Activated CD4-positive, alpha-beta memory T cell treated with anti-CD3 and anti-CD28 coated beads, Interleukin-2, amount 10 ng/mL, durations not matched to agents 7 days and 5 days (primary cell): Measurements from ENCODE around the gene HS6ST3. TPM values are rescaled to one million over a fixed set of nuclear protein-coding genes. Genes with fewer than 3 reads are reported as not detected.

Source experiments
- CTCF ChIA-PET: fragments of 350-600 bp; sonication (Branson Sonifier 250); formaldehyde crosslinking; loops from one replicate; lab custom pipeline; 2021; ENCODE audit warnings: antibody characterized with exemption, inconsistent platforms; lab: Charles Lee
- POLR2A ChIA-PET: fragments of 350-600 bp; sonication (Branson Sonifier 250); formaldehyde crosslinking; loops from one replicate; lab custom pipeline; 2021; ENCODE audit warnings: antibody characterized with exemption; lab: Charles Lee
- DNase-seq: peaks from one replicate; pipeline ENCODE4 v3.0.0-alpha.2; 2020
- H3K27ac Mint-ChIP-seq: one replicate; pipeline ENCODE4 v1.8.0; 2021; ENCODE audit warnings: mild to moderate bottlenecking, mixed read lengths
- H3K27me3 Mint-ChIP-seq: one replicate; pipeline ENCODE4 v1.8.0; 2021; ENCODE audit warnings: mixed read lengths
- H3K36me3 Mint-ChIP-seq: one replicate; pipeline ENCODE4 v1.8.0; 2021; ENCODE audit warnings: low read depth, mixed read lengths
- H3K4me1 Mint-ChIP-seq: one replicate; pipeline ENCODE4 v1.8.0; 2021; ENCODE audit warnings: mixed read lengths
- H3K4me3 Mint-ChIP-seq: one replicate; pipeline ENCODE4 v1.8.0; 2021; ENCODE audit warnings: mild to moderate bottlenecking, mixed read lengths
- H3K9me3 Mint-ChIP-seq: one replicate; pipeline ENCODE4 v1.8.0; 2021; ENCODE audit warnings: mixed read lengths
- total RNA-seq, 2 experiments: library from RNA; stranded (reverse); gene quantifications; one replicate each; pipeline ENCODE4 v1.2.3, GENCODE V29; 2021

Gene HS6ST3
- total RNA-seq, 2 experiments from 2014 or later = not detected

DNA sequence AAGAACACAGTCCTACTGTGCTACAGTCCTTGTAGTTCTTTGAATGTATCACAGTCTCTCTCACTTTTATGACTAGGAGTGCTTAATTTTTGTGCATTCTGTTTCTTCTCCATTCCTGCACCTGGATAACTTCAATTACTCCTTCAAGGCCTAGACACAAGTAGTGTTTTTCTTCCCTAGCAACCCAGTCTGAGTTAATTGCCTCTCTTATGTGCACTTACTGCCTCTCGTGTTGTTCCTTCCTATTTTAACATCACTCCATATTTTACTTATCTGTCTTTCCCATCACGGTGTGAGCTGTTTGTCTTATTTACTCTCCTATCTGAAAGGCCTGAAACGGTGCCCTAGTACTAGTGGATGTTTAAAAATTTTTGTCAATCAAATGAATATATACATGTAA, 101.5 kb downstream of the HS6ST3 start:
- no peaks in the 10 kb centered on the region for H3K27me3 Mint-ChIP-seq
- H3K4me1 Mint-ChIP-seq = no peaks in the 10 kb centered on the region
- no peak overlapping the region for H3K27ac Mint-ChIP-seq
- ChIA-PET POLR2A (no interaction called here), CTCF (no interaction called here)
- no peaks in the 10 kb centered on the region for H3K36me3 Mint-ChIP-seq
- DNase-seq = no peak
- H3K4me3 Mint-ChIP-seq = no peak overlapping the region
- H3K9me3 Mint-ChIP-seq = no peaks in the 10 kb centered on the region

DNA sequence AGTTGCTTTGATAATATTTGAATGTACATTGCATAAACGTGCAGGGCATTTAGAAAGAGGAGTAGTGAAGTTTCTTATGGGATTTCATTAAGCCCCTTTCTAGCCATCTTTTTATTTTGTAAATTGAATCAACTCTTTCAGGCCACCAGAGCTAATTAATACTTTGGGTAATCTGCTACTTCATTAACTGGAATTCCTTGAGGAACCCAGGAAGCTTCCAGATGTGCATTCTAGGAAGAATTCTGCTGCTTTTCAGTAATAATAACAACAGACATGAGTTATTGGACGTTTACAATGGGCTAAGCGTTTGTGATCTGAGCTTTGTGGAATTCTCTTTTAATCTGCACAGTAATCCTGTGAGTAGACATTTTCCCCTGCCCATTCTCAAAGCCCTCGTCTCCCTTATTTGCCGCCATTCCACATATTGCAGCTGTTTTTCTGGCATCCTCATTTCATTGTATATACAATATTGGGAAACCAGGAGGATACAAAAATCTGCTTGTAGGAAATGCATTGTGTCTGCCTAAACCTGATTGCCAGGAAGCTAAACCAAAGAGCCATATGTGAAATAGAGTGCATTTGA, 103.9 kb downstream of the HS6ST3 start:
- ChIA-PET CTCF (no interaction called here), POLR2A (no interaction called here)
- H3K36me3 Mint-ChIP-seq = no peaks in the 10 kb centered on the region
- H3K27ac Mint-ChIP-seq = no peak overlapping the region
- H3K27me3 Mint-ChIP-seq = no peaks in the 10 kb centered on the region
- H3K4me1 Mint-ChIP-seq = no peaks in the 10 kb centered on the region
- no peaks in the 10 kb centered on the region for H3K9me3 Mint-ChIP-seq
- DNase-seq = no peak
- H3K4me3 Mint-ChIP-seq = no peak overlapping the region

DNA sequence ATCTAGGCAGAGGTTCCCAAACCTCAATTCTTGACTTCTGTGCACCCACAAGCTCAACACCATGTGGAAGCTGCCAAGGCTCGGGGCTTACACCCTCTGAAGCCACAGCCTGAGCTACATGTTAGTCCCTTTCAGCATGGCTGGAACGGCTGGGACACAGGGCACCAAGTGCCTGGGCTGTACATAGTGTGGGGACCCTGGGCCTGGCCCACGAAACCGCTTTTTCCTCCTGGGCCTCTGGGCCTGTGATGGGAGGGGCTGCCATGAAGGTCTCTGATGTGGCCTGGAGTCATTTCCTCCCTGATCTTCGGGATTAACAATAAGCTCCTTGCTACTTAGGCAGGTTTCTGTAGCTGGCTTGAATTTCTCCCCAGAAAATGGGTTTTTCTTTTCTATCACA, 108.1 kb downstream of the HS6ST3 start:
- Mint-ChIP-seq H3K4me3 (no peak overlapping the region), H3K4me1 (no peaks in the 10 kb centered on the region), H3K36me3 (no peaks in the 10 kb centered on the region), H3K9me3 (no peaks in the 10 kb centered on the region), H3K27ac (no peak overlapping the region), H3K27me3 (no peaks in the 10 kb centered on the region)
- POLR2A ChIA-PET = no interaction called here
- no peak for DNase-seq
- CTCF ChIA-PET = no interaction called here

DNA sequence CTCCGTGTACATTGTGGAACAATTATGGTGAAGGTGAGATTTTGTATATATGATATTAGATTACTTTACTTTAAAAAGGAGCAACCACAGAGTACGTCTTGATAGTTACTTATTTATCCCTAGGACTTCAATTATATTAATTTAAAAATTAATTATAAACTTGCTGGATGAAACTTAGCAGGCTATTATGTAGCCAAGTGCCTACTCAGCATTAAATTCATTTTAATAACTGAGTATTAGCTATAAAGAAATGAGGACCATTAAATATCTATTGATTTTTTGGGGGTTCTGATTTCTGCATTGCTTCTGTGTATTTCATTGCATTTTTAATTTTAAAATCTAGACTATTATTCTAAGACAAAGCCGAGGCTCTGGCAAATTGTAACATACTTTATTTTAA, 109.4 kb downstream of the HS6ST3 start:
- DNase-seq = no peak
- Mint-ChIP-seq H3K4me3 (no peak overlapping the region), H3K27me3 (no peaks in the 10 kb centered on the region), H3K27ac (no peak overlapping the region), H3K9me3 (no peaks in the 10 kb centered on the region), H3K4me1 (no peaks in the 10 kb centered on the region), H3K36me3 (no peaks in the 10 kb centered on the region)
- CTCF ChIA-PET = no interaction called here
- POLR2A ChIA-PET = no interaction called here

DNA sequence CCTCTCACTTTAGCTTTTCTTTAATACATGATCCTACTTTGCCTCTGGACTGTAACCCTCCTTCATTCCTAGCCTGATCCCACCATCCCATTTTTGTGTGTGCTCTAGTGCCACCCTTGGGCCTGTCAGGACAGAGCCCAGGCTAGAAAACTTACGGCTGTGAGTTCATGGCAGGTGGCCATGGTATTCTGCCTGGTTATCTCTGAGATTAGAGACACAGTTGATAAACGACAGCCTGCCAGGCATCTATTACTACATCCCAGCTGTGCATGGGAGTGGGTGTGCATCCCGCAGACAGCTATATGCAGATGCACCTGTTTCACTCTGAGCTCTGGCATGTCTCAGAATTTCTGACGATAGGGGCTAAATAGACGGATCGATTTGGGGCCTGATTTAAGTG, 110.9 kb downstream of the HS6ST3 start:
- ChIA-PET CTCF (no interaction called here), POLR2A (no interaction called here)
- Mint-ChIP-seq H3K27ac (no peak overlapping the region), H3K9me3 (peaks cover 2% of the 10 kb centered on the region), H3K4me3 (no peak overlapping the region), H3K4me1 (no peaks in the 10 kb centered on the region), H3K27me3 (no peaks in the 10 kb centered on the region), H3K36me3 (no peaks in the 10 kb centered on the region)
- DNase-seq = no peak

DNA sequence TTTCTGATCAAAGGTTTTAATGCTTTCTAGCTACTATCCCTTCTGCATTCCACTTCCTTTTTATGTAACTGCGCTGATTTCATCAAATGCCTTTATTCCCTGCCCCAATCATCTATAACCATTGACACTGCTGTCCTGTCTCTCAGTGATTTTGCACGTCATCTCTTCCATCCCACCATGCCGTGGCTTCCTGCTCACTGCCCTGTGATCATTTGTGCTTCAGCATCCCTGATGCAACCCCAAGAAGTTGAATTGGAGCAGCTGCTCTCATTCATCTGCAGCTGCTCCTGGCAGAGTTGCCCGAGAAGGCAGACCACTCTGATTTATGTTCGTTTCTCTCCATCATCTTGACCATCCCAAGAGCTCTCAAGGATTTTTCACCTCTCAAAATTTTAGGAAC, 112.4 kb downstream of the HS6ST3 start:
- ChIA-PET CTCF (no interaction called here), POLR2A (no interaction called here)
- no peak for DNase-seq
- H3K9me3 Mint-ChIP-seq = peaks cover 2% of the 10 kb centered on the region
- no peaks in the 10 kb centered on the region for H3K36me3 Mint-ChIP-seq
- H3K27ac Mint-ChIP-seq = no peak overlapping the region
- H3K27me3 Mint-ChIP-seq = no peaks in the 10 kb centered on the region
- H3K4me1 Mint-ChIP-seq = no peaks in the 10 kb centered on the region
- no peak overlapping the region for H3K4me3 Mint-ChIP-seq

DNA sequence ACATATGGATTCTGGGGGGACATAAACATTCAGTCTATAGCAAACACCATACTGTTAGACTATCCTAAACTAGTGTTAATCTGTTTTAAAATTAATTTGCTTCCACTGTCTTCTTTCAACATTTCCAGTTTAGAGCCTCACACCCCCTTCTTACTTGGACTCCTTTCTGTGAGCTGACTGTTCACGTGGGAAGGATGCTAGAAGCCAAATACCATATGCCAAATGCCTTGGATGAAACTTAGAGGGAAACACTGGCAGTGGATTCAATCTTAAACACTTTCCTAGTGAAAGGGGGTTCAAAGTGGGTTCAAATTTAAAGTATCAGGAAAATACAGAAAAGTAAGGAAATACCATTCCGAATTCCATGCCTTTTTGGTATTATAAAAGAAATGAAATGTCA, 113.6 kb downstream of the HS6ST3 start:
- H3K4me3 Mint-ChIP-seq = no peak overlapping the region
- POLR2A ChIA-PET = no interaction called here
- H3K36me3 Mint-ChIP-seq = no peaks in the 10 kb centered on the region
- H3K9me3 Mint-ChIP-seq = peaks cover 2% of the 10 kb centered on the region
- CTCF ChIA-PET = no interaction called here
- DNase-seq = no peak
- no peaks in the 10 kb centered on the region for H3K4me1 Mint-ChIP-seq
- H3K27me3 Mint-ChIP-seq = no peaks in the 10 kb centered on the region
- no peak overlapping the region for H3K27ac Mint-ChIP-seq

DNA sequence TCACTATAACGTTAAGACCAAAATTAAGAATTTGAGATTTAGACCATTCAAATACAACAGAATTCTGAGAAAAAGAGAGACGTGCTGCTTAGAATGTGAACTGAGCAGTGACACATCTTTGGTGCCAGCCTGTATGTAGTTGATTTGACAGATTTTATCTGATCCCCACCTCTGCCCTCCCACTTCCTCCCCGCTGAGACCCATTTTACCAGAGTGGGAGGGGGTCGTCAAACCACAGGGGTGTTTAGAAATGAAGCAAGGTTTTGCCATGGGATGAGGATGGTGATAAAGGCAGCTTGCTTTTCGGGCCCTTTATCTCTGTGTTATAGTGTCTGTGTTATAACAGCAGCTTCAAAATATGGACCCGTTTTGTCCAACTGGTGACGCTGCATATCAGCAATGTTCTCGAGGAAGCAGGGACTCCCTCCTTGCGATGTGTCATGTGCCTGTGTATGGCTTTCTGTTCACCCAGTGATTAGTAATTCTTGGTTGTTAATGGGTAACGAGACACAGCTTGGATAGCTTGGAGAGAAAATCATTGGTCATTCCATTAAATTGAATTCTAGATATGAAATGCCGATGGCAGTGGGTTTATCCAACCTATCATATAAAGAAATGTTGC, 125.0 kb downstream of the HS6ST3 start:
- Mint-ChIP-seq H3K4me3 (no peak overlapping the region), H3K27me3 (no peaks in the 10 kb centered on the region), H3K36me3 (no peaks in the 10 kb centered on the region), H3K4me1 (no peaks in the 10 kb centered on the region), H3K27ac (no peak overlapping the region), H3K9me3 (peaks cover 3% of the 10 kb centered on the region)
- POLR2A ChIA-PET = no interaction called here
- CTCF ChIA-PET = no interaction called here
- DNase-seq = no peak

DNA sequence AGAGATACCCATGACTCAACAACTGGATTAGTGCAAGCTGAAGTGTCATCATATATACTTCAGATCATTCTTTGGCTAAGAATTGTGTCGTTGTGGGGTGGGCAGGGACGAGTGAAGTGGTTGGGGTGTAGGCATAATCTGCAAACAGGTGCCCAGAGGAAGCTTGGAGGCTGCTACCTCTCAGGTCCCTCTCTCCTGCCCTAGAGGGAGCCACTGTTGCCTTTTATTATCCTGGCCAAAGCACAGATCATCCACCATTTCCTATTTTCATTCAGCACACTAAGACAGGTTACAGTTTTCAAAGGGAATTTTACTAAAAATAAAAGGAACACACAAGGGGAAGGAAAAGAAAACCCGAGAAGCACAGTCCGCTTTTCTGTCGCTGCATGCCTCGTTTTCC, 126.6 kb downstream of the HS6ST3 start:
- H3K27ac Mint-ChIP-seq = no peak overlapping the region

DNA sequence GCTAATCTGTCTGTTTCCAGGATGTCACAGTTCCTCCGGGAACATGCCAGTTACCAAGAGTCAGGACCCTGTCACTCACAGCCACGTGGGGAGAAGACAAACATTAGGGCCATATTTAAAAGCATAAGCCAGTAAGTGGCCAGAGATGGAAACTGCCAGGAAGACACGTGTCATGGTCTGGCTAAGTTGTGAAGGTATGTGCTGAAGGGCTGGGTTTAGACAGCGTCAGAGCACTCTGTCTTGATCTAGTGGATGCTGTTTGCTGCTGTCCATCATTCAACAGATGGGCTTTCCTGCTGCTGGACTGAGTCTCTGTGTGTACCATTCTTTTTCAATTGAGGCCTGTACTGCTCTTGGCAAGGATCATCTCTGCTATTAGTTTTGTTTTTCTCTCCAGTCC, 128.6 kb downstream of the HS6ST3 start:
- CTCF ChIA-PET = no interaction called here
- POLR2A ChIA-PET = no interaction called here
- no peaks in the 10 kb centered on the region for H3K4me1 Mint-ChIP-seq
- DNase-seq = no peak
- no peaks in the 10 kb centered on the region for H3K27me3 Mint-ChIP-seq
- H3K27ac Mint-ChIP-seq = no peak overlapping the region
- H3K9me3 Mint-ChIP-seq = peaks cover 3% of the 10 kb centered on the region
- H3K4me3 Mint-ChIP-seq = no peak overlapping the region
- H3K36me3 Mint-ChIP-seq = no peaks in the 10 kb centered on the region

More for the DNA sequence above, 126.6 kb downstream of the HS6ST3 start:
- POLR2A ChIA-PET = no interaction called here
- Mint-ChIP-seq H3K36me3 (no peaks in the 10 kb centered on the region), H3K4me1 (no peaks in the 10 kb centered on the region), H3K4me3 (no peak overlapping the region), H3K27me3 (no peaks in the 10 kb centered on the region), H3K9me3 (peaks cover 3% of the 10 kb centered on the region)
- DNase-seq = no peak
- CTCF ChIA-PET = no interaction called here

DNA sequence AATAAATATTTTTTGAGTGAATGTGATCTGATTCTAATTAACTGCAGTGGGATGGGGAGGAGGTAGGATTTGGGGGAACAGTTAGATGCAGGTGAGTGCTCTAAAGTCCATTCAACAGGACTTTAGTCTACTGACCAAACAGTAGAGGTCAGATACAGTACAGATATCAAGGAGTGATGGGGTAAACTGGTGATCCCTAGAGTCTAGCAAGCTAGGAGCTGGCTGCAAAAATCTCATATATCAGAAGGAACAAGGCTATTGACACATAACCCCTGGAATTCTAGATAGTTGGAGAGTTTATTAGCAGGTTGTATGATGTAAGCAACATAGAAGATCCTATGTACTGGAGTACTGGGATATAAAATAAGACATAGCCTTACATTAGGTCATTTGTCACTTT, 131.6 kb downstream of the HS6ST3 start:
- DNase-seq = no peak
- no peaks in the 10 kb centered on the region for H3K36me3 Mint-ChIP-seq
- no peaks in the 10 kb centered on the region for H3K27me3 Mint-ChIP-seq
- CTCF ChIA-PET = no interaction called here
- POLR2A ChIA-PET = no interaction called here
- H3K4me3 Mint-ChIP-seq = no peak overlapping the region
- no peaks in the 10 kb centered on the region for H3K4me1 Mint-ChIP-seq
- H3K9me3 Mint-ChIP-seq = peaks cover 3% of the 10 kb centered on the region
- no peak overlapping the region for H3K27ac Mint-ChIP-seq

DNA sequence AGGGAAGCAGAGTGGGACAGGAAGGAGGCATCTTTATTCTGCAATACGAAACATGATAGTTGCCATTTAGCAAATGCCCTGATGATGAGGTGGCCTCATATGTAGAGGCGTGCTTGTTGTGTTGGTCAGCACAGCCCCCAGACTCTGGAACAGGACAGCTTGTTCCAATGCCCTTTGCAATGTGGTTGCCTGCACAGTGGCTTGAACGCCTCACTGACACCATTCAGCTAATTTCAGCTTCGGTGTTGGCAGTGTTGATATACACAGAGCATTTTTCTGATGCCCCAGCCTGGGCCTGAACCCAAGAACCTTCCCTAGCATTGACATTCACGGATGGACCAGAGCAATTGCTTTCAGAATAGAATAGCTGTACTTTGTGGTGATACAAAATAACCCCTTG, 133.3 kb downstream of the HS6ST3 start:
- H3K27ac Mint-ChIP-seq = no peak overlapping the region
- H3K36me3 Mint-ChIP-seq = no peaks in the 10 kb centered on the region
- DNase-seq = no peak
- H3K27me3 Mint-ChIP-seq = no peaks in the 10 kb centered on the region
- ChIA-PET CTCF (no interaction called here), POLR2A (no interaction called here)
- no peak overlapping the region for H3K4me3 Mint-ChIP-seq
- no peaks in the 10 kb centered on the region for H3K4me1 Mint-ChIP-seq
- H3K9me3 Mint-ChIP-seq = peaks cover 3% of the 10 kb centered on the region

DNA sequence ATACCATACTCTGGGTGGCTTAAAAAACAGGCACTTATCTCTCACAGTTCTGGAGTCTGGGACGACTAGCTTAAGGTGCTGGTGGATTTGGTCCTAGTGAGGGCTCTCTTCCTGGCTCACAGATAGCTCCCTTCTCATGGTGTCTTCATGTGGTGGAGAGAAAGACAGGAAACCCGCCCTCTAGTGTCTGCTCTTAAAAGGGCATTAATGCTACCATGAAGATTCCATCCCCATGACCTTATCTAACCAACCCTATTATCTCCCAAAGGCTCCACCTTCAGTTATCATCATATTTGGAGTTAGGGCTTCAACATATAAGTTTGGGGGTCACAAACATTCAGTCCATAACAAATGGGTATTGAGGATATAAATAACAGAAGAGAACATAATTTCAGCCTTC, 139.4 kb downstream of the HS6ST3 start:
- Mint-ChIP-seq H3K4me3 (no peak overlapping the region), H3K36me3 (no peaks in the 10 kb centered on the region), H3K4me1 (no peaks in the 10 kb centered on the region), H3K9me3 (no peaks in the 10 kb centered on the region), H3K27me3 (no peaks in the 10 kb centered on the region), H3K27ac (no peak overlapping the region)
- ChIA-PET POLR2A (no interaction called here), CTCF (interaction anchor here (1.2 kb wide), 1 partner anchor 16 kb away, joined by 3 read pairs; no protein-coding TSS in a partner anchor)
- DNase-seq = no peak

DNA sequence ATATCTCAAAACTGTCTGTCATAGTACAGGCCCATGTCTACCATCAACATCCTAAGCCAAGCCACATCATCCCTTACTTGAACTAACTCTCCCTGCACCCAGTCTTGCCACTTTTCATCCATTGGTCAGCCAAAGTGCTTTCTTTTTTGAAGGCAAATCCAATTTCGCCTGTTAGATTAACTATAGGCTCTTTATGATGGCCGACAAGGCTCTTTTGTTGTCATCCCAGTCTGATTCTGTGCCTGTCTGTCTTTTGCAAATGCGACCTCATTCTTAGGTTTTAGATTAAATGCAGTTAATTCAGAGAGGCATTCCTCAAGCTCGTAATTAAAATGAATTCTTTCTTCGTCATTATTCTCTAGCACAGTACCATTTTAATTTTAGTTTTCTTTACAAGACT, 148.3 kb downstream of the HS6ST3 start:
- DNase-seq = no peak
- no peaks in the 10 kb centered on the region for H3K36me3 Mint-ChIP-seq
- H3K4me3 Mint-ChIP-seq = no peak overlapping the region
- no peaks in the 10 kb centered on the region for H3K27me3 Mint-ChIP-seq
- no peaks in the 10 kb centered on the region for H3K9me3 Mint-ChIP-seq
- no peak overlapping the region for H3K27ac Mint-ChIP-seq
- H3K4me1 Mint-ChIP-seq = no peaks in the 10 kb centered on the region
- POLR2A ChIA-PET = no interaction called here
- CTCF ChIA-PET = interaction anchor here (0.5 kb wide), 1 partner anchor 577 kb away, joined by 3 read pairs; no protein-coding TSS in a partner anchor
